GM19043 (cell line): Measurements from ENCODE around the gene UFC1.

Experiments used
- ATAC-seq: cut with Tn5 transposase; IDR thresholded peaks from one replicate; pipeline ENCODE4 v1.9.1; 2021; ENCODE audit warnings: low read depth; ENCODE audit not compliant: unreplicated experiment

Gene UFC1

GRCh38 chr1:161132410-161133219, 21.2 kb upstream of the UFC1 start, which contains the start of gene DEDD:
TSS of gene DEDD (minus strand) at chr1:161132667. CDS start at chr1:161124462, 8,205 bp downstream.
- ATAC-seq = peak; percentile 98

- ATAC-seq = no peak
Measured at GRCh38 chr1:161133220-161133740, 20.5 kb upstream of the UFC1 start.

- no peak for ATAC-seq
Measured at GRCh38 chr1:161137881-161138280, 15.9 kb upstream of the UFC1 start.

GRCh38 chr1:161138431-161138830, 15.3 kb upstream of the UFC1 start:
- ATAC-seq = no peak

DNA sequence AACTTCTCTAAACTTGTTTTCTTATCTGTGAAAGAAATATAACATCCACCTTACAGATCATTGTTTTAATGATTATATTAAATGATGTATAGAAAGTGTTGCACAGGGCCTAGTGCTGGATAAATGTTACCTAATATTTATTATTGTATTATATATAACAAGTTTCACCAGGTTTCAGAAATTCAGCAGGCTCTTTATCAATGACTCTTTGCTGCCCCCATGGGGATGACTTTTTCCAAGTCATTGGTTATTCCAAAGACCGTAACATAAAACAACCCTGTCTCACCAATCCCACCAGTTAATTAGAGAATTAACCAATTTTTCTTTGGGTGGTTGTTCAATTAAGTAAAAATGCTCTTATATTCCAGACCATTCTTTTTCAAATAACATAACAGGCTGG, 14.0 kb upstream of the UFC1 start:
- no peak for ATAC-seq

GRCh38 chr1:161140755-161141400, 12.9 kb upstream of the UFC1 start:
- ATAC-seq = no peak

DNA sequence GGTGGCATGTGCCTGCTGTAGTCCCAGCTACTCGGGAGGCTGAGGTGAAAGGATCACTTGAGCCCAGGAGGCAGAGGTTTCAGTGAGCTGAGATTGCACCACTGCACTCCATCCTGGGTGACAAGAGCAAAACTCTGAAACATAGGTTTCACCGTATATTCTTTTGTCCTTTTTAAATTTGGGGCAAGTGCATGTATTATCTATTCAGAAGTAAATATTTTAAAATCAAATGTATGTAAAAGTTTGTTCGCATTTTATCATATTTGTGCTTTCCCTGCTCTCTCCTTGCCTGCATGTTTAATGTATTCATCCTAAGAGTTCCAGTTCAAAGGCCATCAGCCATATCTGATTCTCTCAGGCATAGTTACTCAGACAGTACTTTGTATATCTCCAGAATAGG, 7.9 kb upstream of the UFC1 start:
- ATAC-seq = no peak

DNA sequence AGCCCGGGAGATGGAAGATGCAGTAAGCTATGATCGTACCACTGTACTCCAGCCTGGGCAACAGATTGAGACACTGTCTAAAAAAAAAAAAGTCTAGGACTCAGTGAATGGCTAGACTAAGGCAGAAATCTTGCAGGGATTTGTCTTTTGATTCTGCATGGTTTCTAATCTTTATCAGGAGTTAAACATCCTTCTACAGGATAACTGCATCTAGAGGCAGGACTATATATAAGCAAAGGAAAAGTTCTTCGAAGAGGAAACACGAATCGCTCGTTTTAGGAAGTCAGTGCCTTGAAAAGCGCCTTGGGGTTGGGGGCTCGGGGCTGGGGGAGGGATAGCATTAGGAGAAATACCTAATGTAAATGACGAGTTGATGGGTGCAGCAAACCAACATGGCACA, 602 bp upstream of the UFC1 start:
- no peak for ATAC-seq

DNA sequence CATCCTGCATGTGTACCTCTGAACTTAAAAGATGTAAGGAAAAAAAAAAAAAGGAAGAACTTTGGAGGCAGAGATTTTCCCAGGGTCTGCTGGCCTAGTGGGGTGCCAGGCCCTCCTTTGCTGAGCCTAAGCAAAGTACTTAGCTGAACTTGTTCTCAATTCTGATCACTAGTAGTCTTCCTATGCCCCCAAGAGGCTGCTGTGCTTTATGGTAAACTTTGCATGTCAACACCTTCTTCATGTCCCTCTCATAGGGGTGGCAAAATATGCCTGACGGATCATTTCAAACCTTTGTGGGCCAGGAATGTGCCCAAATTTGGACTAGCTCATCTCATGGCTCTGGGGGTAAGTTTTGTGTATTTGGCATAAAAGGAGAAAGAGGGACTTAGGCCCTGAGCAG, 4.1 kb downstream of the UFC1 start:
- ATAC-seq = no peak

DNA sequence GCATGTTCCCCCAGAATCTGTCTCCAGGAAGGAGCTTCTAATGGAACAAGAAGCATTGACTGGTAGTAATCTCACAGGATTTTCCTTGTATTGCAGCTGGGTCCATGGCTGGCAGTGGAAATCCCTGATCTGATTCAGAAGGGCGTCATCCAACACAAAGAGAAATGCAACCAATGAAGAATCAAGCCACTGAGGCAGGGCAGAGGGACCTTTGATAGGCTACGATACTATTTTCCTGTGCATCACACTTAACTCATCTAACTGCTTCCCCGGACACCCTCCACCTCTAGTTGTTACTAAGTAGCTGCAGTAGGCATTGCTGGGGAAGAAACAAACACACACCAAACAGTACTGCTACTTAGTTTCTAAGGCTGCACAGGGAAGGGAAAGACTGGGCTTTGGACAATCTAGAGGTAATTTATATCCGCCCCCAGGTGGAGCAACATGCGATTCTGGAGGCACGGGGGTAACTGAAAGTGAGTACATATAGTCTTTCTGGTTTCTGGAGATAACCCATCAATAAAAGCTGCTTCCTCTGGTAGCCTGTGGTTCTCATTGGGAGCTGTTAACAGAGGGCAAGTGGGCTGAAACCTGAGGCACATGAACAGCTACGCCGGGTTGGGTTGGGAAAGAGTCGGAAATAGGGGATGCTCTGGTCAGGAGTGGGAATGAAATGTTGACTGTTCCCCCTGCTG, 4.7 kb downstream of the UFC1 start:
- ATAC-seq = no peak

DNA sequence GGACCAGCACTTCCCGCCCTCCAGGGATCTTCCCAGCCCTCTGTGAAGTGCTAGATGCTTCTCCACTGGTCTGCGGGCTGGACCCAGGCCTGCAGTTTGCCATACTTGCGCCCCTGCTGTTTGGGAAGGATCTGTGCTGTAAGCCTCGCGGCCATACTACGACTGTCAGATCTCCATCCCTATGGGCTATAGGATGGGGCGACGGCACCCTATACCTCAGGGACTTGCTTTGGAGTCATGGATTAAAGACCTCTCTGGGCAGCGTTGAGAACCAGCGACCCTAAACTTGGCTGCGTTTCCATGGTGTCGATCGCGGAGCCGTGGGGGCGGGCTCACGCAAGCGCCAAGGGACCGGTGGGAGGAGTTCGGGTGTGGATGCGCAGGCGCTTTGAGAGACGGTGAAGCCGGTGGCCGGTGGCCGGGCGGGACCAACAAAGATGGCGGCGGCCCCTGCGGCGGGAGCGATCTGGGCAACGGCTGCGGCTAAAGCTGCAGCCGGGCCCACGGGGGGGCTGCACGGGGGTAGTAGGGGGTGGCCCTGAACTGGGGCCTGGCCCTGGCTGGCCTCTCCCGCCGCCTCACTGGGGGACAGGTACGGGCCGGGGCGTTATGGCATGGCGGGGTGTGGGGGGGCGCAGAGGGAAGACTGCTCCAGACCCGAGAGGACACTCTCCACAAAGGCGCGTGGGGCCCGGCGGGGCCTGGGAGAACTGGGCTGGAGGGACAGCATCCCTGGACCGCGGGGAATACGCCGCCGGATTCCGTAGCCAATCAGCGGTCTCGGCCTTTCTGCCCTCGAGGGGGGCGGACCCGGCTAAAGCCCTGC, 5.5 kb downstream of the UFC1 start, which contains the start of gene USP21:
Gene USP21 (plus strand): TSS at position 414 of the 826 bp plus-strand sequence. CDS start 1,141 bp downstream, outside the sequence.
- peak; percentile 92 for ATAC-seq

DNA sequence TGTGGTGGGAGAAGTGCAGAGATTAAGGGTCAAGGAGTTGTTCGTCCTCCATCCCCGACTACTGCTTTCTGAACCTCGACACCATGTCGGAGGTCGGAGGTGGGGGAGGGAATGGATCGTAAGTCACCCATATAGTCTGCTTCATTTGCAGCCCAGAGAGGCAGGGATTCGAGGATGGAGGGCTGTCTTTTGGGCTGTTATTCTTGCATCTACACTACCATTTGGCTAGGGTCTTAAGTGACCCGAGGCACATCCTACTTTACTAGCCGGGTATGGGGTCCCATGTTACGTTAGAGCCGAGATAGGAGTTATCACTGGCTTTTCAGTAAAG, 6.1 kb downstream of the UFC1 start:
- no peak for ATAC-seq

DNA sequence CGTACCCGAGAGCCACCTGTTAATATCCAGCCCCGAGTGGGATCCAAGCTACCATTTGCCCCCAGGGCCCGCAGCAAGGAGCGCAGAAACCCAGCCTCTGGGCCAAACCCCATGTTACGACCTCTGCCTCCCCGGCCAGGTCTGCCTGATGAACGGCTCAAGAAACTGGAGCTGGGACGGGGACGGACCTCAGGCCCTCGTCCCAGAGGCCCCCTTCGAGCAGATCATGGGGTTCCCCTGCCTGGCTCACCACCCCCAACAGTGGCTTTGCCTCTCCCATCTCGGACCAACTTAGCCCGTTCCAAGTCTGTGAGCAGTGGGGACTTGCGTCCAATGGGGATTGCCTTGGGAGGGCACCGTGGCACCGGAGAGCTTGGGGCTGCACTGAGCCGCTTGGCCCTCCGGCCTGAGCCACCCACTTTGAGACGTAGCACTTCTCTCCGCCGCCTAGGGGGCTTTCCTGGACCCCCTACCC, 6.9 kb downstream of the UFC1 start:
- no peak for ATAC-seq

- no peak for ATAC-seq
Measured at GRCh38 chr1:161161652-161162051, 7.9 kb downstream of the UFC1 start.

DNA sequence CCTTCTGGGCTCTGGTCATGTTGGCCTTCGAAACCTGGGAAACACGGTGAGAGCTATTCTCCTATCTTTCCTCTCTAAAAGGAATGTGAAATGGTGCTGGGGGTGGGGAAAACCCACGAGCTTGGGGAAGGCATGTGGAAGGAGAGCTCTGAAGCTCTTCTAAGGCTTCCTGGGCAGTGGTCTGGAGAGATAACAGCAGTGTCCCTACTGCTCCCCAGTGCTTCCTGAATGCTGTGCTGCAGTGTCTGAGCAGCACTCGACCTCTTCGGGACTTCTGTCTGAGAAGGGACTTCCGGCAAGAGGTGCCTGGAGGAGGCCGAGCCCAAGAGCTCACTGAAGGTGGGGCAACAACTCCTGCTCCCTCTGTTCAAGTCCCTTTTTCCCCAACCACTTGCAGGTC, 8.3 kb downstream of the UFC1 start:
- ATAC-seq = no peak

- no peak for ATAC-seq
Measured at GRCh38 chr1:161162806-161163205, 9.0 kb downstream of the UFC1 start.

DNA sequence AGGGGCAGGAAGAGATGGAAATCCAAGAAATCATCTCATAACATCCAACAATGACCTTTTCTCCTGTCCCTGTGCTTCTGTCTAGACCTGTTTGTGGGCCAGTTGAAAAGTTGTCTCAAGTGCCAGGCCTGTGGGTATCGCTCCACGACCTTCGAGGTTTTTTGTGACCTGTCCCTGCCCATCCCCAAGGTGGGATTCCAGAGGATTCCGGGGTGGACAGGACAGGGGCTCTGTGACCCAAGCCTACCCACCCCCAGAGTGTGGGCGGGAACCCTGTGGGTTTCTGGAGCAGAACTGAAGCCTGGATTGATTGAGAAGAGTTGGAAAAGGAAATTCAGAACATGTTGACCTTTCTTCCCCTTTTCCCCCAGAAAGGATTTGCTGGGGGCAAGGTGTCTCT, 10.0 kb downstream of the UFC1 start:
- no peak for ATAC-seq

GRCh38 chr1:161164901-161165610, 11.3 kb downstream of the UFC1 start:
- no peak for ATAC-seq

DNA sequence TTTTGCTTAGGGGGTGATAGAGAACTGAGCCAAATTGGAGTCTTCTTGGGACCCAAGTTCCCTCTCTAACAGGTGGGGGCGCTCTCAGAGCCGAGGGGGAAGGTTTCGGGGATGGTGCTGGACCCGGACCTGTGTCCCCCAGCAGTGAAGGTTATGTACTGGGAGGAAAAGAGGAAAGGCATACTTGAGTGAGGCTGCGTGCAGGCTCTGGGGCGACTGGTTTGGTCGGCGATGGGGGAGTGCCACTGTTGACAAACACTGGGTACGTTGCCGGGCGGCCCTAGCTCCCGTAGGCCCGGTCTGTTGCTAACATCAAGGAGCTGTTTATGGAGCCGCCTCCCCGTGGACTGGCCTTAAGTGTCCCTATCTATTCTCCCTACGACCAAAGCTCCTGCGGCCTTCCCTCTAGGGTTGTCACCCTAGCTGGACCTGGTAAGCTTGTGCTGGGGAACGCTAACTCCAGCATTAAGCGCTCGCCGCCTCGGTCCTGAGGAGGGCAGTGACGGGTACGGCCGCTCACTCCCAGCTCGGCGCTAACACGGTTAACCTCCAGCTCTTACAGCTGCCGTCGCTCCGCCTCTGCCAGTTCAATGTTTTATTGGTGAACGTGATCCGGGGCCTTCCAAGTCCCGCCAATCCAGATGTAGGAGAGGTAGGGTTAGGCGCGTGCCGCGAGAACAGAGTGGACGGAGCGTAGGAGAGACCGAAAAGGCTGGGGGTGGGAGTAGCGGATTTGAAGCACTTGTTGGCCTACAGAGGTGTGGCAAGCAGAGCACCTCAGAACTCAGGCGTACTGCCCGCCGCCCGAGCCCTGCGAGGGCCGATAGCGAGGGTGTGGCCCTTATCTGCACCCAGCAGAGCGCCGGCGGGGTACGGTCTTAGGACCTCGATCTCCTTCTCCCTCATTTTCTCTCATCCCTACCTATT, 12.2 kb downstream of the UFC1 start, which contains the start of gene PPOX:
Gene PPOX (plus strand): TSS at position 685 of the 927 bp plus-strand sequence. CDS start 422 bp downstream, outside the sequence.
- ATAC-seq = peak; percentile 96
